ENCODE results near the gene SF3B2. TPM values are rescaled to one million over a fixed set of nuclear protein-coding genes. Genes with fewer than 3 reads are reported as not detected.

Gene SF3B2
- total and polyA plus RNA-seq, 8 donors: 122 to 233 (median 211) TPM

GRCh38 chr11:66056501-66056900 is 4.3 kb downstream of the SF3B2 start:
- ATAC-seq (no peak), DNase-seq (no peak)
- Histone ChIP-seq H3K36me3 (peaks cover 0 to 81% of the 10 kb centered on the region in 2 donors), H3K4me1 (peaks cover 9 to 22% of the 10 kb centered on the region in 2 donors), H3K9me3 (no peaks in the 10 kb centered on the region), H3K4me3 (no peak overlapping the region), H3K27ac (no peak overlapping the region), H3K27me3 (no peaks in the 10 kb centered on the region)
- intact Hi-C loops (cut with DNase I): no loop called here
- TF ChIP-seq CTCF (IDR thresholded peaks at IDR 0.05): no peak

- ATAC-seq (no peak), DNase-seq (no peak)
- Histone ChIP-seq H3K4me1 (no peaks in the 10 kb centered on the region), H3K27ac (no peak overlapping the region), H3K27me3 (no peaks in the 10 kb centered on the region), H3K36me3 (peaks cover 0 to 100% of the 10 kb centered on the region in 2 donors), H3K4me3 (no peak overlapping the region), H3K9me3 (no peaks in the 10 kb centered on the region)
- intact Hi-C loops (cut with DNase I): no loop called here
- TF ChIP-seq CTCF (IDR thresholded peaks at IDR 0.05): no peak
Observed at GRCh38 chr11:66059966-66060680, 8.0 kb downstream of the SF3B2 start.

- ATAC-seq (no peak), DNase-seq (no peak)
- H3K9me3 ChIP-seq: no peaks in the 10 kb centered on the region
- TF ChIP-seq CTCF (IDR thresholded peaks at IDR 0.05): no peak
- H3K27me3 ChIP-seq: no peaks in the 10 kb centered on the region
- H3K4me3 ChIP-seq: no peak overlapping the region
- H3K4me1 ChIP-seq: peaks cover 0 to 3% of the 10 kb centered on the region in 2 donors
- peaks cover 0 to 100% of the 10 kb centered on the region in 2 donors for H3K36me3 ChIP-seq
- H3K27ac ChIP-seq: no peak overlapping the region
- intact Hi-C loops (cut with DNase I): no loop called here
Observed at GRCh38 chr11:66061268-66061667, 9.1 kb downstream of the SF3B2 start.

GRCh38 chr11:66062408-66062807 is 10.2 kb downstream of the SF3B2 start:
- no peaks in the 10 kb centered on the region for H3K9me3 ChIP-seq
- no peak for TF ChIP-seq CTCF (IDR thresholded peaks at IDR 0.05)
- no peak overlapping the region for H3K27ac ChIP-seq
- H3K4me1 ChIP-seq: peaks cover 0 to 7% of the 10 kb centered on the region in 2 donors
- H3K36me3 ChIP-seq: peaks cover 0 to 100% of the 10 kb centered on the region in 2 donors
- no peaks in the 10 kb centered on the region for H3K27me3 ChIP-seq
- no peak overlapping the region for H3K4me3 ChIP-seq
- ATAC-seq (no peak), DNase-seq (no peak)
- intact Hi-C loops (cut with DNase I): no loop called here

- intact Hi-C loops (cut with DNase I): no loop called here
- H3K9me3 ChIP-seq: no peaks in the 10 kb centered on the region
- peaks cover 0 to 99% of the 10 kb centered on the region in 2 donors for H3K36me3 ChIP-seq
- ATAC-seq (no peak), DNase-seq (no peak)
- H3K4me1 ChIP-seq: peaks cover 8 to 21% of the 10 kb centered on the region in 2 donors
- H3K27me3 ChIP-seq: no peaks in the 10 kb centered on the region
- TF ChIP-seq CTCF (IDR thresholded peaks at IDR 0.05): no peak
- H3K4me3 ChIP-seq: no peak overlapping the region
- no peak overlapping the region for H3K27ac ChIP-seq
Observed at GRCh38 chr11:66063900-66064299, 11.7 kb downstream of the SF3B2 start.

Data from left lung (tissue), 10 donors.